ENCODE data around the gene VPS33B.
"Not testable (repeated sequence)": the region's sequence is repeated elsewhere in the genome, so short reads cannot be mapped to it uniquely, and the experiment has no call there.

The VPS33B gene

GRCh38 chr15:91050128-91050455 lies 27.7 kb upstream of the VPS33B start:
- no peaks in the 10 kb centered on the region for H3K4me1 ChIP-seq (ENCODE audit: control insufficient read depth, insufficient read depth, low read length)
- H3K27me3 ChIP-seq (ENCODE audit: control insufficient read depth, insufficient read depth, low read length) = no peaks in the 10 kb centered on the region
- H3K9ac ChIP-seq (ENCODE audit: low read length) = no peak overlapping the region
- no peaks in the 10 kb centered on the region for H3K9me3 ChIP-seq (ENCODE audit: control insufficient read depth, low read length)
- H3K36me3 ChIP-seq (ENCODE audit: control insufficient read depth, insufficient read depth, low read length) = no peaks in the 10 kb centered on the region
- H3K4me3 ChIP-seq (ENCODE audit: low read length) = no peak overlapping the region

GRCh38 chr15:91049378-91050127 lies 27.2 kb upstream of the VPS33B start:
- Histone ChIP-seq H3K4me3 (ENCODE audit: low read length) (no peak overlapping the region), H3K9ac (ENCODE audit: low read length) (no peak overlapping the region), H3K27me3 (ENCODE audit: control insufficient read depth, insufficient read depth, low read length) (no peaks in the 10 kb centered on the region), H3K4me1 (ENCODE audit: control insufficient read depth, insufficient read depth, low read length) (no peaks in the 10 kb centered on the region), H3K36me3 (ENCODE audit: control insufficient read depth, insufficient read depth, low read length) (no peaks in the 10 kb centered on the region), H3K9me3 (ENCODE audit: control insufficient read depth, low read length) (no peaks in the 10 kb centered on the region)

GRCh38 chr15:91047545-91048199 lies 25.3 kb upstream of the VPS33B start:
- Histone ChIP-seq H3K9me3 (ENCODE audit: control insufficient read depth, low read length) (no peaks in the 10 kb centered on the region), H3K4me1 (ENCODE audit: control insufficient read depth, insufficient read depth, low read length) (no peaks in the 10 kb centered on the region), H3K27me3 (ENCODE audit: control insufficient read depth, insufficient read depth, low read length) (no peaks in the 10 kb centered on the region), H3K4me3 (ENCODE audit: low read length) (no peak overlapping the region), H3K9ac (ENCODE audit: low read length) (no peak overlapping the region), H3K36me3 (ENCODE audit: control insufficient read depth, insufficient read depth, low read length) (no peaks in the 10 kb centered on the region)

- H3K9ac ChIP-seq (ENCODE audit: low read length) = not testable (repeated sequence)
Observed at GRCh38 chr15:91046056-91046455, 23.7 kb upstream of the VPS33B start.

GRCh38 chr15:91045065-91045464 lies 22.7 kb upstream of the VPS33B start:
- no peaks in the 10 kb centered on the region for H3K27me3 ChIP-seq (ENCODE audit: control insufficient read depth, insufficient read depth, low read length)
- no peak overlapping the region for H3K4me3 ChIP-seq (ENCODE audit: low read length)
- no peak overlapping the region for H3K9ac ChIP-seq (ENCODE audit: low read length)
- H3K4me1 ChIP-seq (ENCODE audit: control insufficient read depth, insufficient read depth, low read length) = no peaks in the 10 kb centered on the region
- no peaks in the 10 kb centered on the region for H3K36me3 ChIP-seq (ENCODE audit: control insufficient read depth, insufficient read depth, low read length)
- no peaks in the 10 kb centered on the region for H3K9me3 ChIP-seq (ENCODE audit: control insufficient read depth, low read length)

More at GRCh38 chr15:91046056-91046455, 23.7 kb upstream of the VPS33B start:
- H3K36me3 ChIP-seq (ENCODE audit: control insufficient read depth, insufficient read depth, low read length); H3K9me3 ChIP-seq (ENCODE audit: control insufficient read depth, low read length); H3K27me3 ChIP-seq (ENCODE audit: control insufficient read depth, insufficient read depth, low read length); H3K4me1 ChIP-seq (ENCODE audit: control insufficient read depth, insufficient read depth, low read length); H3K4me3 ChIP-seq (ENCODE audit: low read length): not testable (repeated sequence)

- H3K27me3 ChIP-seq (ENCODE audit: control insufficient read depth, insufficient read depth, low read length) = no peaks in the 10 kb centered on the region
- no peaks in the 10 kb centered on the region for H3K4me1 ChIP-seq (ENCODE audit: control insufficient read depth, insufficient read depth, low read length)
- H3K4me3 ChIP-seq (ENCODE audit: low read length) = no peak overlapping the region
- H3K9me3 ChIP-seq (ENCODE audit: control insufficient read depth, low read length) = no peaks in the 10 kb centered on the region
- no peak overlapping the region for H3K9ac ChIP-seq (ENCODE audit: low read length)
- no peaks in the 10 kb centered on the region for H3K36me3 ChIP-seq (ENCODE audit: control insufficient read depth, insufficient read depth, low read length)
Observed at GRCh38 chr15:91043202-91043874, 20.9 kb upstream of the VPS33B start.

- Histone ChIP-seq H3K9ac (ENCODE audit: low read length) (no peak overlapping the region), H3K27me3 (ENCODE audit: control insufficient read depth, insufficient read depth, low read length) (peaks cover 3% of the 10 kb centered on the region), H3K4me1 (ENCODE audit: control insufficient read depth, insufficient read depth, low read length) (no peaks in the 10 kb centered on the region), H3K36me3 (ENCODE audit: control insufficient read depth, insufficient read depth, low read length) (no peaks in the 10 kb centered on the region), H3K9me3 (ENCODE audit: control insufficient read depth, low read length) (no peaks in the 10 kb centered on the region), H3K4me3 (ENCODE audit: low read length) (no peak overlapping the region)
Observed at GRCh38 chr15:91040856-91041255, 18.5 kb upstream of the VPS33B start.

- H3K27me3 ChIP-seq (ENCODE audit: control insufficient read depth, insufficient read depth, low read length) = peaks cover 3% of the 10 kb centered on the region
- no peak overlapping the region for H3K9ac ChIP-seq (ENCODE audit: low read length)
- H3K36me3 ChIP-seq (ENCODE audit: control insufficient read depth, insufficient read depth, low read length) = no peaks in the 10 kb centered on the region
- H3K4me3 ChIP-seq (ENCODE audit: low read length) = no peak overlapping the region
- no peaks in the 10 kb centered on the region for H3K4me1 ChIP-seq (ENCODE audit: control insufficient read depth, insufficient read depth, low read length)
- no peaks in the 10 kb centered on the region for H3K9me3 ChIP-seq (ENCODE audit: control insufficient read depth, low read length)
Observed at GRCh38 chr15:91039996-91040395, 17.6 kb upstream of the VPS33B start.

- Histone ChIP-seq H3K27me3 (ENCODE audit: control insufficient read depth, insufficient read depth, low read length) (peaks cover 3% of the 10 kb centered on the region), H3K36me3 (ENCODE audit: control insufficient read depth, insufficient read depth, low read length) (no peaks in the 10 kb centered on the region), H3K4me1 (ENCODE audit: control insufficient read depth, insufficient read depth, low read length) (no peaks in the 10 kb centered on the region), H3K9ac (ENCODE audit: low read length) (no peak overlapping the region), H3K9me3 (ENCODE audit: control insufficient read depth, low read length) (no peaks in the 10 kb centered on the region), H3K4me3 (ENCODE audit: low read length) (no peak overlapping the region)
Observed at GRCh38 chr15:91032919-91033803, 10.8 kb upstream of the VPS33B start.

- no peak overlapping the region for H3K4me3 ChIP-seq (ENCODE audit: low read length)
- no peaks in the 10 kb centered on the region for H3K9me3 ChIP-seq (ENCODE audit: control insufficient read depth, low read length)
- H3K27me3 ChIP-seq (ENCODE audit: control insufficient read depth, insufficient read depth, low read length) = no peaks in the 10 kb centered on the region
- no peak overlapping the region for H3K9ac ChIP-seq (ENCODE audit: low read length)
- H3K36me3 ChIP-seq (ENCODE audit: control insufficient read depth, insufficient read depth, low read length) = no peaks in the 10 kb centered on the region
- H3K4me1 ChIP-seq (ENCODE audit: control insufficient read depth, insufficient read depth, low read length) = no peaks in the 10 kb centered on the region
Observed at GRCh38 chr15:91031796-91032195, 9.4 kb upstream of the VPS33B start.

- no peak overlapping the region for H3K4me3 ChIP-seq (ENCODE audit: low read length)
- H3K36me3 ChIP-seq (ENCODE audit: control insufficient read depth, insufficient read depth, low read length) = no peaks in the 10 kb centered on the region
- no peaks in the 10 kb centered on the region for H3K27me3 ChIP-seq (ENCODE audit: control insufficient read depth, insufficient read depth, low read length)
- no peak overlapping the region for H3K9ac ChIP-seq (ENCODE audit: low read length)
- no peaks in the 10 kb centered on the region for H3K9me3 ChIP-seq (ENCODE audit: control insufficient read depth, low read length)
- no peaks in the 10 kb centered on the region for H3K4me1 ChIP-seq (ENCODE audit: control insufficient read depth, insufficient read depth, low read length)
Observed at GRCh38 chr15:91027677-91028076, 5.3 kb upstream of the VPS33B start.

Data from mucosa of stomach (tissue), 1 donor.